Measurements from ENCODE around the gene ZNF629.

Gene ZNF629

GRCh38 chr16:30802936-30803335 lies 15.9 kb upstream of the ZNF629 start:
- H3K4me3 ChIP-seq (ENCODE audit: low read length) = no peak overlapping the region
- TF ChIP-seq ZNF274 (IDR thresholded peaks at IDR 0.05; ENCODE audit: low read depth, low read length) = no peak

GRCh38 chr16:30797670-30798309 lies 10.8 kb upstream of the ZNF629 start:
- TF ChIP-seq ZNF274 (IDR thresholded peaks at IDR 0.05; ENCODE audit: low read depth, low read length) = no peak
- no peak overlapping the region for H3K4me3 ChIP-seq (ENCODE audit: low read length)

- no peak overlapping the region for H3K4me3 ChIP-seq (ENCODE audit: low read length)
- TF ChIP-seq ZNF274 (IDR thresholded peaks at IDR 0.05; ENCODE audit: low read depth, low read length) = no peak
Measured at GRCh38 chr16:30794634-30795033, 7.6 kb upstream of the ZNF629 start.

GRCh38 chr16:30793508-30794069 lies 6.6 kb upstream of the ZNF629 start:
- no peak for TF ChIP-seq ZNF274 (IDR thresholded peaks at IDR 0.05; ENCODE audit: low read depth, low read length)
- no peak overlapping the region for H3K4me3 ChIP-seq (ENCODE audit: low read length)

GRCh38 chr16:30787613-30788378 lies 791 bp upstream of the ZNF629 start:
- H3K4me3 ChIP-seq (ENCODE audit: low read length) = peak overlapping the region; percentile 92; the same call in 1 of the 2 replicates
- TF ChIP-seq ZNF274 (IDR thresholded peaks at IDR 0.05; ENCODE audit: low read depth, low read length) = no peak

GRCh38 chr16:30786115-30786935 lies 680 bp downstream of the ZNF629 start:
- peak overlapping the region; percentile 92 for H3K4me3 ChIP-seq (ENCODE audit: low read length)
- no peak for TF ChIP-seq ZNF274 (IDR thresholded peaks at IDR 0.05; ENCODE audit: low read depth, low read length)

- peak overlapping the region; percentile 92; the same call in 1 of the 2 replicates for H3K4me3 ChIP-seq (ENCODE audit: low read length)
- no peak for TF ChIP-seq ZNF274 (IDR thresholded peaks at IDR 0.05; ENCODE audit: low read depth, low read length)
Measured at GRCh38 chr16:30785126-30786106, 1.6 kb downstream of the ZNF629 start.

- no peak for TF ChIP-seq ZNF274 (IDR thresholded peaks at IDR 0.05; ENCODE audit: low read depth, low read length)
- no peak overlapping the region for H3K4me3 ChIP-seq (ENCODE audit: low read length)
Measured at GRCh38 chr16:30784215-30784614, 2.8 kb downstream of the ZNF629 start.

- TF ChIP-seq ZNF274 (IDR thresholded peaks at IDR 0.05; ENCODE audit: low read depth, low read length) = no peak
- no peak overlapping the region for H3K4me3 ChIP-seq (ENCODE audit: low read length)
Measured at GRCh38 chr16:30783280-30784109, 3.5 kb downstream of the ZNF629 start.

GRCh38 chr16:30782486-30783279 lies 4.3 kb downstream of the ZNF629 start:
- no peak for TF ChIP-seq ZNF274 (IDR thresholded peaks at IDR 0.05; ENCODE audit: low read depth, low read length)

GRCh38 chr16:30780549-30780948 lies 6.5 kb downstream of the ZNF629 start:
- TF ChIP-seq ZNF274 (IDR thresholded peaks at IDR 0.05; ENCODE audit: low read depth, low read length) = no peak

More at GRCh38 chr16:30782486-30783279, 4.3 kb downstream of the ZNF629 start:
- no peak overlapping the region for H3K4me3 ChIP-seq (ENCODE audit: low read length)

More at GRCh38 chr16:30780549-30780948, 6.5 kb downstream of the ZNF629 start:
- H3K4me3 ChIP-seq (ENCODE audit: low read length) = no peak overlapping the region
